Panc1 (cell line): ENCODE results near the gene SLC9A8.

Source experiments
- CTCF ChIP-seq: fragments of 450-650 bp; IDR thresholded peaks from 2 replicates; pipeline ENCODE4 v1.5.1; 2017; ENCODE audit warnings: mild to moderate bottlenecking
- POLR2AphosphoS5 ChIP-seq: IDR thresholded peaks from 2 replicates; pipeline ENCODE4 v1.6.1; 2012; ENCODE audit warnings: mild to moderate bottlenecking, low read depth, low read length, moderate library complexity
- REST ChIP-seq, 2 experiments: IDR thresholded peaks; 2 replicates each; pipeline ENCODE4 v1.6.1; 2011 to 2012; ENCODE audit warnings: low read depth in 2 of 2, control low read depth in 1 of 2, low read length in 1 of 2, mild to moderate bottlenecking in 1 of 2, moderate library complexity in 1 of 2; ENCODE audit not compliant: insufficient read depth in 1 of 2
- TCF7L2 ChIP-seq: IDR thresholded peaks from 2 replicates; pipeline ENCODE4 v1.6.1; 2011; ENCODE audit warnings: mild to moderate bottlenecking, low read depth, low read length, inconsistent platforms

GRCh38 chr20:49769048-49769581, 43.5 kb upstream of the SLC9A8 start:
- no peak for TF ChIP-seq CTCF
- TF ChIP-seq REST (IDR thresholded peaks at IDR 0.05; ENCODE audit: insufficient read depth in 1 of 2, low read depth in 2 of 2, low read length in 1 of 2): no peak
- no peak for TF ChIP-seq TCF7L2
- no peak for TF ChIP-seq POLR2AphosphoS5
